Skeletal muscle tissue (tissue), 4 donors: ENCODE data around the gene AKNA. TPM values are rescaled to one million over a fixed set of nuclear protein-coding genes. Genes with fewer than 3 reads are reported as not detected.

Source experiments
- H3K27ac ChIP-seq: one replicate; pipeline ENCODE4 v1.7.0; 2013; ENCODE audit warnings: mild to moderate bottlenecking, low read depth, low read length, inconsistent platforms
- H3K27me3 ChIP-seq, 3 donors: one replicate each; pipeline ENCODE4 v1.7.0; 2013; ENCODE audit warnings: low read length in 3 of 3; ENCODE audit not compliant: control insufficient read depth in 3 of 3, insufficient read depth in 3 of 3
- H3K36me3 ChIP-seq, 3 donors: one replicate each; pipeline ENCODE4 v1.7.0; 2013; ENCODE audit warnings: low read length in 3 of 3; ENCODE audit not compliant: control insufficient read depth in 3 of 3, insufficient read depth in 3 of 3
- H3K4me1 ChIP-seq, 3 donors: one replicate each; pipeline ENCODE4 v1.7.0; 2013; ENCODE audit warnings: low read length in 3 of 3, mild to moderate bottlenecking in 3 of 3; ENCODE audit not compliant: control insufficient read depth in 3 of 3, insufficient read depth in 3 of 3
- H3K4me3 ChIP-seq, 3 donors: one replicate each; pipeline ENCODE4 v1.7.0; 2013; ENCODE audit warnings: low read length in 3 of 3
- H3K9ac ChIP-seq, 3 donors: one replicate each; pipeline ENCODE4 v1.7.0; 2013; ENCODE audit warnings: low read length in 3 of 3, mild to moderate bottlenecking in 3 of 3, moderate library complexity in 2 of 3, low read depth in 1 of 3
- H3K9me3 ChIP-seq, 3 donors: one replicate each; pipeline ENCODE4 v1.7.0; 2013; ENCODE audit warnings: low read length in 3 of 3; ENCODE audit not compliant: control insufficient read depth in 3 of 3
- total RNA-seq: library from RNA; depleted of rRNA; stranded (reverse); fragments of >200 nt; gene quantifications from one replicate; pipeline ENCODE4 v1.2.3, GENCODE V29; 2014
- donor health status: Osteomylitis.

AKNA gene
- total RNA-seq, 1 donor from 2014 or later = 6.3 TPM

- H3K9ac ChIP-seq = no peak overlapping the region
- H3K4me3 ChIP-seq = no peak overlapping the region
- no peaks in the 10 kb centered on the region for H3K9me3 ChIP-seq
- peaks cover 2 to 13% (median 13%) of the 10 kb centered on the region in 3 donors for H3K36me3 ChIP-seq
- H3K27ac ChIP-seq = peak overlapping the region; percentile 36
- no peaks in the 10 kb centered on the region for H3K27me3 ChIP-seq
- H3K4me1 ChIP-seq = peaks cover 4 to 11% (median 7%) of the 10 kb centered on the region in 3 donors
Measured at GRCh38 chr9:114372921-114373448, 14.8 kb downstream of the AKNA start.

- Histone ChIP-seq H3K9me3 (no peaks in the 10 kb centered on the region), H3K4me1 (peaks cover 4 to 16% (median 7%) of the 10 kb centered on the region in 3 donors), H3K27ac (peak overlapping the region; percentile 36), H3K9ac (no peak overlapping the region), H3K27me3 (no peaks in the 10 kb centered on the region), H3K4me3 (no peak overlapping the region), H3K36me3 (peaks cover 7 to 14% (median 13%) of the 10 kb centered on the region in 3 donors)
Measured at GRCh38 chr9:114371973-114372917, 15.5 kb downstream of the AKNA start.

- H3K36me3 ChIP-seq = peaks cover 7 to 12% (median 7%) of the 10 kb centered on the region in 3 donors
- no peak overlapping the region for H3K4me3 ChIP-seq
- H3K9ac ChIP-seq = no peak overlapping the region
- no peaks in the 10 kb centered on the region for H3K27me3 ChIP-seq
- H3K4me1 ChIP-seq = peaks cover 4 to 16% (median 7%) of the 10 kb centered on the region in 3 donors
- no peaks in the 10 kb centered on the region for H3K9me3 ChIP-seq
- no peak overlapping the region for H3K27ac ChIP-seq
Measured at GRCh38 chr9:114371343-114371944, 16.3 kb downstream of the AKNA start.

GRCh38 chr9:114370968-114371320 lies 16.8 kb downstream of the AKNA start:
- Histone ChIP-seq H3K9me3 (no peaks in the 10 kb centered on the region), H3K36me3 (peaks cover 5 to 12% (median 7%) of the 10 kb centered on the region in 3 donors), H3K27me3 (no peaks in the 10 kb centered on the region), H3K4me3 (no peak overlapping the region), H3K9ac (no peak overlapping the region), H3K4me1 (peaks cover 4 to 16% (median 7%) of the 10 kb centered on the region in 3 donors), H3K27ac (no peak overlapping the region)

GRCh38 chr9:114370251-114370967 lies 17.4 kb downstream of the AKNA start:
- Histone ChIP-seq H3K27ac (no peak overlapping the region), H3K36me3 (peaks cover 5 to 12% (median 7%) of the 10 kb centered on the region in 3 donors), H3K27me3 (no peaks in the 10 kb centered on the region), H3K4me1 (peaks cover 4 to 16% (median 7%) of the 10 kb centered on the region in 3 donors), H3K4me3 (no peak overlapping the region), H3K9me3 (no peaks in the 10 kb centered on the region), H3K9ac (no peak overlapping the region)

- Histone ChIP-seq H3K9ac (no peak overlapping the region), H3K9me3 (no peaks in the 10 kb centered on the region), H3K27me3 (no peaks in the 10 kb centered on the region), H3K4me3 (no peak overlapping the region), H3K36me3 (peaks cover 5 to 16% (median 11%) of the 10 kb centered on the region in 3 donors), H3K4me1 (peaks cover 4 to 21% (median 7%) of the 10 kb centered on the region in 3 donors), H3K27ac (no peak overlapping the region)
Measured at GRCh38 chr9:114369216-114370130, 18.3 kb downstream of the AKNA start.

GRCh38 chr9:114367772-114368569 lies 19.8 kb downstream of the AKNA start:
- Histone ChIP-seq H3K4me3 (no peak overlapping the region), H3K36me3 (peaks cover 5 to 14% (median 12%) of the 10 kb centered on the region in 3 donors), H3K9ac (no peak overlapping the region), H3K27ac (peak overlapping the region; percentile 5), H3K9me3 (no peaks in the 10 kb centered on the region), H3K27me3 (no peaks in the 10 kb centered on the region), H3K4me1 (peaks cover 4 to 23% (median 7%) of the 10 kb centered on the region in 3 donors)

GRCh38 chr9:114367366-114367765 lies 20.4 kb downstream of the AKNA start:
- Histone ChIP-seq H3K9me3 (no peaks in the 10 kb centered on the region), H3K4me1 (peaks cover 2 to 19% (median 5%) of the 10 kb centered on the region in 3 donors), H3K9ac (no peak overlapping the region), H3K27me3 (no peaks in the 10 kb centered on the region), H3K27ac (peak overlapping the region; percentile 5), H3K36me3 (peaks cover 8 to 15% (median 12%) of the 10 kb centered on the region in 3 donors), H3K4me3 (no peak overlapping the region)
